ENCODE data around the gene MYO5B. TPM values are rescaled to one million over a fixed set of nuclear protein-coding genes. Genes with fewer than 3 reads are reported as not detected.
A peak's percentile ranks its signal among the peaks of the same experiment; 100 is the strongest.

Gene MYO5B
- total RNA-seq, 1 donor from 2014 or later, result not detected

DNA sequence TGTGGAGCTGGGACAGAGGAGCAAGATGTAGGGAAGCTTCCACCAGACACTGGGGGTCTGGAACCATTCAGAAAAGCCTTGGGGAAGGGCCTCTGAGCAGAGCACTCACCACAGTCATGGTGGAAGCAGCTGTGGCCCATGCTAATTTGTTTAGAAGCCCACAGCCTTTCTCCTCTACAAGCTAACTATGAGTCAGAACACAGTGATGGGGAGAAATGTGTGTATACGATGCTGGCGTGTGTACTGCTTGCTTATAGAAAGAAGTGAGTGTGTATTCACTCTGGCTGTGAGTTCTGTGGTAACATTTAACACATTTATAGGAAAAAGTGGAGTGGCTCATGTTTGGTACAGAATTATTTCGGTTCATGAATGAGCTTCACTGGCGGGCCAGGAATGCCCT is 224.6 kb downstream of the MYO5B start:
- Mint-ChIP-seq H3K27ac (no peak overlapping the region), H3K36me3 (ENCODE audit: low read depth) (no peaks in the 10 kb centered on the region), H3K9me3 (no peaks in the 10 kb centered on the region), H3K4me1 (ENCODE audit: low read depth) (no peaks in the 10 kb centered on the region), H3K4me3 (ENCODE audit: low read depth) (no peak overlapping the region), H3K27me3 (ENCODE audit: low read depth) (peaks cover 8% of the 10 kb centered on the region)
- intact Hi-C loops (cut with micrococcal nuclease), result no loop called here
- DNase-seq (ENCODE audit: low spot score), result no peak

DNA sequence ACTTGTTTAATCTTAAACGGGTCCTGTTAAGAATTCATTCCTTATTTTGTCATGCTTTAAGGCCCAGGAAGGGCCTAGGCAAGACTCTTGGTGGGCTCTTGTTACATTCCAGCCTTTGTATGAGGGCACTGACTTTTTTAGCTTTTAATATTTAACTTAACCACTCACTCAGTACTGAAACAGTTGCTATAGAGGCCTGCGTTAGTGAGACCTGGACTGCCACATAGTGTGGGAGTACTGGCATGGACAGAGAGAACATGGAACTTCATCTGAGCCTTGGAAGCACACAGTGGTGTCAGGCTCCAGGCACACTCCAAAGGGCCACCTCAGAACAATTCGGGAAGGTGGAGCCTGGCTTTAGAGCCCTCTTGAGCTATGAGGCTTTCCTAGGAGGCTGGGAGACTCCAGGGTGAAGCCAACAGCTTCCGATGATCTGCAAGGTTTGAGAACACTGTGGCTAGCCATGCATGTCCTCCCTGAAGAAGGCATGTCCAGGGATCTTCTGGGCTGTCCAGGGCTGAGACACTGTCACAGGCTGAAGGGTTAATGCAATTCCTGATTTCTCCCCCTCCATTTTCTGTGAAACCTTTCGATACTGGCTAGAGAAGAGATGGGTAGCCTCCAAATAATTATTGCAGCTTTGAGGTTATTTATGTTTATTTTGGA is 226.2 kb downstream of the MYO5B start:
- Mint-ChIP-seq H3K27ac (no peak overlapping the region), H3K27me3 (ENCODE audit: low read depth) (peaks cover 11% of the 10 kb centered on the region), H3K4me1 (ENCODE audit: low read depth) (no peaks in the 10 kb centered on the region), H3K36me3 (ENCODE audit: low read depth) (no peaks in the 10 kb centered on the region), H3K9me3 (no peaks in the 10 kb centered on the region), H3K4me3 (ENCODE audit: low read depth) (no peak overlapping the region)
- intact Hi-C loops (cut with micrococcal nuclease), result no loop called here
- no peak for DNase-seq (ENCODE audit: low spot score)

DNA sequence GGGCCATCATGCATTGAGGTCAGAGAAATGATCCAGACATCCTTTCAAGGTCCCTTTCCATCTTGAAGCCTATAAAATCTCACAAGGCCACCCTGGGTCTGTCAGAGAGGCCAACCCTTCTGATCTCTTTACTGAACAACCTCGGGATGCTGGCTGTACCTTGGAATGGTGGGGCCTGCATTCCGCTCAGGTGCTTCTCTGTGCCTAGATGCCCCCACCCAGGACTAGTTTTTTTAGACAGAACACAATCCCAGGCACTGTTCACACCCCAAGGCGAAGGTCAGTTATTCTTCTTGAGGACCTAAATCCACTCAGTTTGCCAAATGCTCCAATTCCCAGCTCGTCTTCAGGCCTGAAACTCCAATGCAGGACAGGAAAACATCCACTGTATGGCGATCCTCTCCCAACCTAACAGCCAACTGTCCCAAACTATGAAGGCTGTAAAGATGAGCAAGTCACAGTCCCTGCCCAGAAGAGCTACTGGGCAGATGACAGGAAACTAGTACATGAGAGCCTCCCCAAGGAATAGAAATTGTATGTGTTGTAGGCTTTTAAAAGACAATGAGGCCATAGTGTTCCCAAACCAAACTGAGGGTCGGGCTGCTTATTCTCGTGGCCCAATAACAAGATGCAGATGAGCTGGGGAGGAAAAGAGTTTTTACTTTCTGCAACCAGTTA is 227.2 kb downstream of the MYO5B start:
- H3K27ac Mint-ChIP-seq, result no peak overlapping the region

DNA sequence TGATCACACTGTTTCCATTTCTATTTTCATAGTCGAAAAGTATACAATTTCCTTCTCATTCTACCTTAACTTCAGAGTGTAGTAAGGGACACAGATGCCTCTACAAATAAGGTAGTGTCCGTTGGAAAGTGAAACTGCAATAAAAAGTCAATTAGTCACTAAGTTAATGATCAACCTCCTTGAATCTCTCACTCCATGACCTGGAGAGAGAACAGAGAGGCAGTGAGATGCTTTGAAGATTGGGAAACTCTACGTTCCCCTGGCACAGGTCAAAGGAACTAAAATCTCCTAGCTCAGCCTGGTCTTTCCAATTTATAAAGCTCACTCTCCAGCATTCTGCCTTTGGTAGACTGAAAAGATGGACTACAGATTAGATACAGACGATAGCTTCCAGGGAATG is 227.8 kb downstream of the MYO5B start:
- no peak for DNase-seq (ENCODE audit: low spot score)
- H3K9me3 Mint-ChIP-seq, result no peaks in the 10 kb centered on the region
- H3K4me3 Mint-ChIP-seq (ENCODE audit: low read depth), result no peak overlapping the region
- no peak overlapping the region for H3K27ac Mint-ChIP-seq
- H3K4me1 Mint-ChIP-seq (ENCODE audit: low read depth), result no peaks in the 10 kb centered on the region
- H3K36me3 Mint-ChIP-seq (ENCODE audit: low read depth), result no peaks in the 10 kb centered on the region
- H3K27me3 Mint-ChIP-seq (ENCODE audit: low read depth), result peaks cover 12% of the 10 kb centered on the region
- intact Hi-C loops (cut with micrococcal nuclease), result no loop called here

More for the DNA sequence above, 227.2 kb downstream of the MYO5B start:
- Mint-ChIP-seq H3K27me3 (ENCODE audit: low read depth) (peaks cover 13% of the 10 kb centered on the region), H3K4me3 (ENCODE audit: low read depth) (no peak overlapping the region), H3K4me1 (ENCODE audit: low read depth) (no peaks in the 10 kb centered on the region), H3K36me3 (ENCODE audit: low read depth) (no peaks in the 10 kb centered on the region), H3K9me3 (no peaks in the 10 kb centered on the region)
- intact Hi-C loops (cut with micrococcal nuclease), result no loop called here
- no peak for DNase-seq (ENCODE audit: low spot score)

DNA sequence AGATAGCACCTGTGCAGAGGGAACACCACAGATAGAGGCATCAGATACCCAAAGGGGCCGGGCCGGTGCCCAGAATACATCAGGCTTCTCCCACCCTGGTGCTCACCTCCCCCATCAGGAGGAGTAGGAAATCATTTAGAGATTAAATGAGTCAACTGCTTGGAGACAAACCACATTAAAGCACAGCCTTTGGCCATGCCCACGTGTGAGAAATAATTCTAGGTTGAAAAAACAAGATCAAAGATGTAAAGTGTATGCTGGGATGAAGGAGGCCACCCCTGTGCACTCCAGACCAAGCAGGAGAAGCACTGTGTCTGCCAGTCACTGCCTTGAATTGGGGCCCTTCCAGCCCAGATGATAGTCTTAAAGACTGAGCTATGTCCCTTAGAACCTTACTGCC is 228.9 kb downstream of the MYO5B start:
- Mint-ChIP-seq H3K4me3 (ENCODE audit: low read depth) (no peak overlapping the region), H3K27ac (no peak overlapping the region), H3K27me3 (ENCODE audit: low read depth) (peaks cover 11% of the 10 kb centered on the region), H3K4me1 (ENCODE audit: low read depth) (peaks cover 7% of the 10 kb centered on the region), H3K9me3 (no peaks in the 10 kb centered on the region), H3K36me3 (ENCODE audit: low read depth) (no peaks in the 10 kb centered on the region)
- intact Hi-C loops (cut with micrococcal nuclease), result no loop called here
- no peak for DNase-seq (ENCODE audit: low spot score)

DNA sequence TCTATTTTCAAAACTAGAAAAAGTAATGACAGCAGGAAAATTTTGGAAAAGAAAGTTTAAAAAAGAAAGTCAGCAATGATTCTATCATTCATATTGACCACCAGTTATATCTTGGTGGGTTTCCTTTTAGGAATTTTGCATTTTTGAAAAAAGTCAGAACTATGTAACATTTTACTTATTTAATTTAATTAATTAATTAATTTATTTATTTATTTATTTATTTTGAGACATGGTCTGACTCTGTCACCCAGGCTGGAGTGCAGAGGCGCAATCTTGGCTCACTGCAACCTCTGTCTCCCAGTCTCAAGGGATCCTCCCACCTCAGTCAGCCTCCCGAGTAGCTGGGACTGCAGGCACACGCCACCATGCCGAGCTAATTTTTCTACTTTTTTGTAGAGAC is 231.7 kb downstream of the MYO5B start:
- H3K4me1 Mint-ChIP-seq (ENCODE audit: low read depth), result peaks cover 16% of the 10 kb centered on the region

DNA sequence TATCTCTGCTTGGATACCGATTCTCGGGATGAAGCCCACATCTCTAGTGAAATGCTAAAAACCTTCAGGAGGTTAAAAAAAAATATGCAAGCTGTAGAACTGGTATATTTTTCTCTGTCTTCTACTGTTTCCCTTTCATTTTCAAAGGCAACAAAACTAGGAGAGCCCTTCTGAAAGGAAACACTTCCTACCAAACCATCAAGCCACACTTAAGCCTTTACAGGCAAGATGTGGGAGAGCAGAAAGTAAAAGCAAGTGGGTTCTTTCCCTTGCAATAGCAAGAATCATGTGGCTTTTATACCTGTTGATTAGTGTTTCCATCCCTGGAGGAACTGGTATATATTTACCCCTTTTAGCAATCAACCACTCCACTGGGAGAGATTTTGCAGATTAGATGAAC is 233.7 kb downstream of the MYO5B start:
- no peak overlapping the region for H3K27ac Mint-ChIP-seq
- H3K36me3 Mint-ChIP-seq (ENCODE audit: low read depth), result no peaks in the 10 kb centered on the region
- peaks cover 16% of the 10 kb centered on the region for H3K4me1 Mint-ChIP-seq (ENCODE audit: low read depth)
- intact Hi-C loops (cut with micrococcal nuclease), result no loop called here
- DNase-seq (ENCODE audit: low spot score), result no peak
- no peaks in the 10 kb centered on the region for H3K9me3 Mint-ChIP-seq
- H3K4me3 Mint-ChIP-seq (ENCODE audit: low read depth), result no peak overlapping the region
- H3K27me3 Mint-ChIP-seq (ENCODE audit: low read depth), result peaks cover 17% of the 10 kb centered on the region

More for the DNA sequence above, 231.7 kb downstream of the MYO5B start:
- no peak overlapping the region for H3K27ac Mint-ChIP-seq
- H3K36me3 Mint-ChIP-seq (ENCODE audit: low read depth), result no peaks in the 10 kb centered on the region
- no peak for DNase-seq (ENCODE audit: low spot score)
- intact Hi-C loops (cut with micrococcal nuclease), result no loop called here
- H3K27me3 Mint-ChIP-seq (ENCODE audit: low read depth), result peaks cover 13% of the 10 kb centered on the region
- H3K9me3 Mint-ChIP-seq, result no peaks in the 10 kb centered on the region
- no peak overlapping the region for H3K4me3 Mint-ChIP-seq (ENCODE audit: low read depth)

DNA sequence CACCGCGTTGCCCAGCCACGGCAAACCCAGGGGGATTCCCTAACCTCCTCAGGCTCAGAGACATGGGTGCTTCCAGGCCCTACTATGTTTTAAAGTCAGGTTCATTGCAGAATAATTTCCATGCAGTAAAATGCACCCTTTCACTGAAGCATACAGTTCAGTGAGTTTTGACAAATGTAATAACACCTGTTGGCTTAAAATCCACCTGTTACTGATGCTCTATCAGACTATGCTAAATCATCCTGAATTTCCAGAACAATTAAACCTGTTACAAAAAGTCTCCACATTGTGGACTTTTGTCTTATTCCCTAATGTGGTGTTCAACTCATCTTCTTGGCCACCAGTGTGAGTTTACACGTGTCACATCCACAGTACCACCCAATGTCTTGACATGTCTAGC is 234.6 kb downstream of the MYO5B start:
- Mint-ChIP-seq H3K27me3 (ENCODE audit: low read depth) (peaks cover 19% of the 10 kb centered on the region), H3K9me3 (no peaks in the 10 kb centered on the region), H3K36me3 (ENCODE audit: low read depth) (no peaks in the 10 kb centered on the region), H3K4me1 (ENCODE audit: low read depth) (peaks cover 16% of the 10 kb centered on the region), H3K27ac (no peak overlapping the region), H3K4me3 (ENCODE audit: low read depth) (no peak overlapping the region)
- intact Hi-C loops (cut with micrococcal nuclease), result no loop called here
- DNase-seq (ENCODE audit: low spot score), result no peak

DNA sequence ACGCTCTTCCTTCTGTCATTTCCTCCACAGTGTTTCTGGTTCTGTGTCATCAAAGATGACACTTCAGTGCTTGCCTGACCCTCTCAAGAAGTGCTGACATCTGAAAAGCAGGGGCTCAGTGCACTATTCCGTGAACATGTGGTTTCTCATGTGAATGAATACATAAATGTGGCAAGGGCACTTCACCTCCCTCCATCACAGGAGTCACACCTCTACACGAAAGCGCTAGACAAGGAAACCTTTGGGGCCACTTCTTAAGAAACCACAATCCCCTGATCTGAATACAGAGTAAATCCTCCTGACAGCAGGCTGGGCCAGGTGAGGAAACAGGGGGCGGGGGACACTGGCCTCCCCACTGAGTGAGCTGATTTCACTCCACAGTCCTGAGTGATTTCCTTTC is 235.8 kb downstream of the MYO5B start:
- intact Hi-C loops (cut with micrococcal nuclease), result no loop called here
- no peak overlapping the region for H3K4me3 Mint-ChIP-seq (ENCODE audit: low read depth)
- H3K27me3 Mint-ChIP-seq (ENCODE audit: low read depth), result peaks cover 19% of the 10 kb centered on the region
- H3K36me3 Mint-ChIP-seq (ENCODE audit: low read depth), result no peaks in the 10 kb centered on the region
- peaks cover 16% of the 10 kb centered on the region for H3K4me1 Mint-ChIP-seq (ENCODE audit: low read depth)
- no peak for DNase-seq (ENCODE audit: low spot score)
- H3K9me3 Mint-ChIP-seq, result no peaks in the 10 kb centered on the region
- H3K27ac Mint-ChIP-seq, result no peak overlapping the region

DNA sequence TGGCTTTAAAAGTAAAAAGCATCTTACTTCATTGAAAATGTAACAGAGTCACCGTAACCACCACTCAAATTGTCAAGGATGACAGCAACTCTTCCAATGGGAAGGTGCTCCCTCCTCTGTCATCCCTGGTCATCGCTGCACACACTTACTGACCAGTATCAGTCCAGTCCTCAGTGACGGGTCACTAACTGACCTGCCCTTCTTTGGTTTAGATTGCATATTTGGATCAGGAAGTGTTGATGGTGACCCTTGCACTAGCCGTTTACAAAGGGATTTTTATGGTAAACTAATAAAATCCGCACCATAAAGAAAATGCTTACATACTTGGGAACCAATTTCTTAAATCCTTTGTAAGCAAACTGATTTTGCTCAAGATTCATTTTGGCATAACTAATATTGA is 239.7 kb downstream of the MYO5B start:
- H3K27ac Mint-ChIP-seq, result no peak overlapping the region
- H3K9me3 Mint-ChIP-seq, result no peaks in the 10 kb centered on the region
- intact Hi-C loops (cut with micrococcal nuclease), result no loop called here
- no peak for DNase-seq (ENCODE audit: low spot score)
- peaks cover 20% of the 10 kb centered on the region for H3K4me1 Mint-ChIP-seq (ENCODE audit: low read depth)
- H3K36me3 Mint-ChIP-seq (ENCODE audit: low read depth), result no peaks in the 10 kb centered on the region
- H3K4me3 Mint-ChIP-seq (ENCODE audit: low read depth), result no peak overlapping the region
- H3K27me3 Mint-ChIP-seq (ENCODE audit: low read depth), result peaks cover 23% of the 10 kb centered on the region

DNA sequence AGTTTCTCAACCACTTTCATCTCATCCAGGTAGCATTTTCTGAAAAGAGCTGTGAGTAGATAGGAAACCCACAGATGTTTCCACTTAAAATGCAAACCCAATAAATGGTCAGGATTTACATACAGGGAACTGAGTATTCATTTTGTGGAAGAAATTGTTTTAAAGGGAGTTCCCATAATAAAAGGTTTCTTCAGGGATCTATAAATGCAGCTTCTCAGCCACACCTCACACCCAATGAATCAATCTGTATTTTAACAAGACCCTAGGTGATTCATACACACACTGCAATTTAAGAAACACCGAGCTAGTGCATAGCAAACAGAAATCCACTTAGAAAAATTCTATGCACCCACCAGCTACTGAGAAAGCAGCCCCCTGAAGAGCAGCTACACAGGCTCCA is 241.6 kb downstream of the MYO5B start:
- no peak overlapping the region for H3K27ac Mint-ChIP-seq
- H3K27me3 Mint-ChIP-seq (ENCODE audit: low read depth), result peaks cover 21% of the 10 kb centered on the region
- no peaks in the 10 kb centered on the region for H3K9me3 Mint-ChIP-seq
- intact Hi-C loops (cut with micrococcal nuclease), result no loop called here
- peaks cover 22% of the 10 kb centered on the region for H3K4me1 Mint-ChIP-seq (ENCODE audit: low read depth)
- DNase-seq (ENCODE audit: low spot score), result no peak
- H3K36me3 Mint-ChIP-seq (ENCODE audit: low read depth), result no peaks in the 10 kb centered on the region
- H3K4me3 Mint-ChIP-seq (ENCODE audit: low read depth), result no peak overlapping the region

DNA sequence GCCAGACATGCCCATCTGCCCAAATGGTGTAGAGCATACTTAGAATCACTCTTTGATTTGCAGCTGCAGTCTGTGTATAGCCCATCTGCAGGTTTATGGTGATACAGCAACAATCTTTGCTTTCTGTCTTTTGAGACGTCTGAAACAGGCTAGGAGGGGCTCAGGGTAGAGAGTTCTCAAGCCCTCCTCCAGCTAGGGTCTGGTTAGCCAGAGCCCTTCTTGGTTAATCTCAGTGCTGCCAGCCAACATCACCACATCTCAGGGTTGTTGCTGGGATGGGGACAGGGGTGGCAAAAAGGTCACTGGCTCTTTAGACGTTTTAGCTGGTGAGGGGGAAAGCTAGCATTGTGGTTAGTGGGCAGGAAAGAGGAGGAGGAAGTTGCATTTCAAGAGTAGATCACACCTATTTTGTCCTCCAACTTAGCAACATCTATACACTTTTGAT is 245.0 kb downstream of the MYO5B start:
- peak overlapping the region; percentile 20 for H3K4me3 Mint-ChIP-seq (ENCODE audit: low read depth)
- peaks cover 23% of the 10 kb centered on the region for H3K4me1 Mint-ChIP-seq (ENCODE audit: low read depth)
- peaks cover 12% of the 10 kb centered on the region for H3K27me3 Mint-ChIP-seq (ENCODE audit: low read depth)
- H3K27ac Mint-ChIP-seq, result no peak overlapping the region
- H3K9me3 Mint-ChIP-seq, result no peaks in the 10 kb centered on the region
- intact Hi-C loops (cut with micrococcal nuclease), result no loop called here
- DNase-seq (ENCODE audit: low spot score), result no peak
- H3K36me3 Mint-ChIP-seq (ENCODE audit: low read depth), result no peaks in the 10 kb centered on the region

DNA sequence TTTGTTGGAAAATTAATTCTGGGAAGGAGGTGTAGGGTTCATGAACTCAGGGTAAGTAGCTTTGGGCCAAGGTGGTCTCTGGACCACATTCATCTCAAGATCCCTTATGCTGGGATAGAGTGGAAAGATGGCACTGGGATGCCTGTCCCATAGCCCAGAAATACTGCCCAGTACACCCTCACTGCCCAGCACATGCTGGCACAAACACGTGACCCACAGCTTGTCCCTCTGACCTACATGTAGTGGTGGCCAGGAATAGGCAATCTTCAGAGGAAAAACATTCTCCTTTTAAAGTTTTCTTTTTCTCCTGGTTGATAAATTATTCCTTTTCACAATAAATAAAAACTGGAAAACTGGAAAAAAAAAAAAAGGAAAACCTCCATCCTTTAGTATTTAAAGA is 246.0 kb downstream of the MYO5B start:
- Mint-ChIP-seq H3K36me3 (ENCODE audit: low read depth) (no peaks in the 10 kb centered on the region), H3K9me3 (no peaks in the 10 kb centered on the region), H3K4me1 (ENCODE audit: low read depth) (peaks cover 26% of the 10 kb centered on the region), H3K4me3 (ENCODE audit: low read depth) (no peak overlapping the region), H3K27ac (no peak overlapping the region), H3K27me3 (ENCODE audit: low read depth) (peaks cover 7% of the 10 kb centered on the region)
- DNase-seq (ENCODE audit: low spot score), result no peak
- intact Hi-C loops (cut with micrococcal nuclease), result no loop called here
